IMR-90 (cell line): ENCODE data around the gene TCF4. TPM values are rescaled to one million over a fixed set of nuclear protein-coding genes. Genes with fewer than 3 reads are reported as not detected.

Source experiments
- ATAC-seq: fragments of 200-7000 bp; cut with Tn5 transposase; 2 replicates; pipeline ENCODE4 v1.9.1; 2020; ENCODE audit warnings: low read depth, mild to moderate bottlenecking, moderate library complexity
- BruUV-seq: library from RNA; stranded (reverse); fragments of 400-500 nt; replicated peaks from 2 replicates; lab custom pipeline; 2021; lab: Mats Ljungman, UMichigan
- CTCF ChIA-PET: fragments of 300-600 bp; formaldehyde crosslinking; extraction: SDS; loops from one replicate; lab custom pipeline; 2021; ENCODE audit warnings: antibody characterized with exemption; lab: Yijun Ruan, JAX
- POLR2A ChIA-PET: fragments of 300-600 bp; sonication (Branson Sonifier 250); formaldehyde crosslinking; loops from one replicate; lab custom pipeline; 2022; ENCODE audit warnings: antibody characterized with exemption; ENCODE audit not compliant: unreplicated experiment; lab: Charles Lee
- DNase-seq: peaks from one replicate; pipeline ENCODE4 v3.0.0; 2013
- H2AFZ ChIP-seq: replicated peaks from 2 replicates; pipeline ENCODE3; 2013; ENCODE audit warnings: low read length, mild to moderate bottlenecking; ENCODE audit not compliant: poor library complexity
- H2AK5ac ChIP-seq: 2 replicates; pipeline ENCODE4 v1.6.1; 2013; ENCODE audit warnings: low read depth, low read length, inconsistent platforms
- H2AK9ac ChIP-seq: replicated peaks from 2 replicates; pipeline ENCODE3; 2013; ENCODE audit warnings: mild to moderate bottlenecking, low read depth, low read length, moderate library complexity; ENCODE audit not compliant: poor library complexity
- H2BK120ac ChIP-seq: 2 replicates; pipeline ENCODE4 v1.6.1; 2013; ENCODE audit warnings: low read depth, low read length, inconsistent platforms
- H2BK15ac ChIP-seq: 3 replicates; pipeline ENCODE4 v1.6.1; 2013; ENCODE audit warnings: low read depth, low read length, inconsistent platforms
- H2BK20ac ChIP-seq: 2 replicates; pipeline ENCODE4 v1.6.1; 2013; ENCODE audit warnings: low read depth, mild to moderate bottlenecking, inconsistent platforms, low read length, moderate library complexity
- H2BK5ac ChIP-seq: 2 replicates; pipeline ENCODE4 v1.6.1; 2013; ENCODE audit warnings: mild to moderate bottlenecking, low read depth, low read length, inconsistent platforms; ENCODE audit not compliant: poor library complexity, severe bottlenecking
- H3K14ac ChIP-seq: replicated peaks from 2 replicates; pipeline ENCODE4 v1.6.1; 2013; ENCODE audit warnings: low read depth, low read length, inconsistent platforms
- H3K18ac ChIP-seq: 2 replicates; pipeline ENCODE4 v1.6.1; 2013; ENCODE audit warnings: low read depth, low read length, control low read depth
- H3K23ac ChIP-seq: 2 replicates; pipeline ENCODE4 v1.6.1; 2013; ENCODE audit warnings: low read depth, low read length, inconsistent platforms
- H3K27ac ChIP-seq: 2 replicates; pipeline ENCODE4 v1.5.1; 2013; ENCODE audit warnings: mild to moderate bottlenecking, control low read depth, low read length; ENCODE audit not compliant: insufficient read depth
- H3K27me3 ChIP-seq: 2 replicates; pipeline ENCODE4 v1.6.1; 2013; ENCODE audit warnings: low read length; ENCODE audit not compliant: control insufficient read depth, insufficient read depth
- H3K36me3 ChIP-seq: 2 replicates; pipeline ENCODE4 v1.6.1; 2013; ENCODE audit warnings: low read length, mixed read lengths; ENCODE audit not compliant: control insufficient read depth, insufficient read depth
- H3K4ac ChIP-seq: 2 replicates; pipeline ENCODE4 v1.6.1; 2013; ENCODE audit warnings: low read depth, low read length, inconsistent platforms
- H3K4me1 ChIP-seq: 2 replicates; pipeline ENCODE4 v1.6.1; 2013; ENCODE audit warnings: low read length, mixed read lengths; ENCODE audit not compliant: control insufficient read depth, insufficient read depth
- H3K4me2 ChIP-seq: 2 replicates; pipeline ENCODE4 v1.6.1; 2013; ENCODE audit warnings: low read depth, mild to moderate bottlenecking, control low read depth, low read length, moderate library complexity
- H3K4me3 ChIP-seq: 2 replicates; pipeline ENCODE4 v1.5.1; 2013; ENCODE audit warnings: low read depth, mild to moderate bottlenecking, control low read depth, low read length, moderate library complexity; ENCODE audit not compliant: insufficient read depth
- H3K56ac ChIP-seq: 2 replicates; pipeline ENCODE4 v1.6.1; 2013; ENCODE audit warnings: low read length, inconsistent platforms; ENCODE audit not compliant: insufficient read depth; ENCODE audit errors: extremely low read depth
- H3K79me1 ChIP-seq, 2 experiments: 2 replicates each; pipeline ENCODE4 v1.6.1; 2013; ENCODE audit warnings: low read length in 2 of 2, inconsistent platforms in 1 of 2, low read depth in 1 of 2
- H3K9ac ChIP-seq: 2 replicates; pipeline ENCODE4 v1.6.1; 2013; ENCODE audit warnings: low read depth, low read length, control low read depth
- H3K9me1 ChIP-seq: 2 replicates; pipeline ENCODE4 v1.6.1; 2013; ENCODE audit warnings: low read length, inconsistent platforms; ENCODE audit not compliant: insufficient read depth
- H3K9me3 ChIP-seq: 2 replicates; pipeline ENCODE4 v1.6.1; 2013; ENCODE audit warnings: low read length; ENCODE audit not compliant: control insufficient read depth, insufficient read depth
- H4K20me1 ChIP-seq: 2 replicates; pipeline ENCODE4 v1.6.1; 2013; ENCODE audit warnings: low read length, inconsistent platforms; ENCODE audit not compliant: insufficient read depth
- H4K5ac ChIP-seq: 2 replicates; pipeline ENCODE4 v1.6.1; 2013; ENCODE audit warnings: mild to moderate bottlenecking, low read depth, low read length, control low read depth
- H4K8ac ChIP-seq, 2 experiments: 2 replicates each; pipeline ENCODE4 v1.6.1; 2013; ENCODE audit warnings: low read depth in 2 of 2, low read length in 2 of 2, control low read depth in 1 of 2, inconsistent platforms in 1 of 2
- H4K91ac ChIP-seq: 2 replicates; pipeline ENCODE4 v1.6.1; 2013; ENCODE audit warnings: low read depth, low read length, inconsistent platforms; ENCODE audit not compliant: insufficient read depth
- CTCF ChIP-seq: conservative IDR thresholded peaks from 2 replicates; pipeline ENCODE4 v1.5.1; 2012; ENCODE audit warnings: mild to moderate bottlenecking, low read depth, low read length, improper control_type of control experiment
- FOS ChIP-seq: fragments of 150-350 bp; IDR thresholded peaks from 2 replicates; pipeline ENCODE4 v1.6.1; 2016; ENCODE audit warnings: low read depth, low read length
- WGBS, 2 experiments: methylation state at CpG; one replicate each; pipeline versions ENCODE4 v1.1.5 to v1.1.7; 2013; ENCODE audit warnings: missing lambda C conversion rate in 2 of 2; ENCODE audit not compliant: insufficient read length in 1 of 2; ENCODE audit errors: extremely low coverage in 2 of 2; 5-methylcytosine and 5-hydroxymethylcytosine counted together
- dilution Hi-C: fragments of 300-500 bp; cut with HindIII; formaldehyde crosslinking; loops from one replicate; pipeline ENCODE4 v1.14.3; 2018; ENCODE audit warnings: low sequenced_read_pairs; ENCODE audit not compliant: unreplicated experiment
- in situ Hi-C: fragments of 300-500 bp; cut with MboI; formaldehyde crosslinking; loops from 3 replicates; pipeline ENCODE4 v1.14.3; 2019; ENCODE audit warnings: low sequenced_read_pairs, inconsistent platforms, mixed read lengths
- intact Hi-C: fragments of 100-400 bp; cut with micrococcal nuclease; formaldehyde crosslinking; loops from 2 replicates; pipeline ENCODE4 v1.10.0; 2022
- polyA plus RNA-seq, 3 experiments: library from polyadenylated mRNA; depleted of rRNA; stranded (reverse); fragments of >200 nt; gene quantifications; 2 replicates each; pipeline ENCODE4 v1.2.3, GENCODE V29; 2012; ENCODE audit warnings: low replicate concordance in 1 of 3
- total RNA-seq: library from RNA; depleted of rRNA; stranded (reverse); fragments of >200 nt; gene quantifications from 2 replicates; pipeline ENCODE4 v1.2.3, GENCODE V29; 2012

The TCF4 gene
- total and polyA plus RNA-seq, 2 of the 4 experiments (the other 2 are of a cell fraction), result 30.0 to 87.1 TPM

DNA sequence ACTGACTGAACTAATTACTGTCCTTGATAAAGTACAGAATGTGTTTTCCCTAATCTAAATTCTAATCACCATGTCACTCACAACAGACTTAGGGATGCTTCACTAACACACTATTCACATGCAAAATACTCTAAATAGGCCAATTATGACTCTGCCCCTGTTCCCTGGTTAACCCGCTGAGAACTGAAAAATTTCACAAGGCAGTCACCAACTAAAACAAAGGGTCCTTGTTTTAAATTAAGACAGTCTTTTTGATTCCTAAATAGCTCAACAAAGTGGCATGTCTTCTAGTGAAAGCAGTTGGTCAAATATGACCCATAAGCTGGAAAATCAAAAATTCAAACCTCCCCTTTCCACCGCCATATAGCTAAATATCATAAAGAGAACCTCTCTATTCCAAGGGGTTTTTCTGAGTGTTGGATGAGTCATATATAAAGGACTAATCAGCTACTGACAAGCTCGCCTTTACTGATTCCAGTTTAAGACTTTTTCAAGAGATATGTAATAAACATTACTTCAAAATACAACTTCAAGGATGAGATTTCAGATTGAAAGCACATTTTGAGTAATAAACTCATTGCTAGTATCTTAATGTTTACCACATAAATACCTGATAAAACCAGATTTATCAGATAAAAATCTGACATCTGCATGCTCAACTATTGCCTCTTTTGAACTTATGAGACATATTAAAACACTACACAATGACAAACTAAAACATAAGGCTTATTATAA lies 235.8 kb downstream of the TCF4 start:
- Histone ChIP-seq H3K4me2 (no peak overlapping the region), H2BK120ac (no peak overlapping the region), H4K91ac (no peak overlapping the region), H3K36me3 (peaks cover 4% of the 10 kb centered on the region), H2AFZ (no peak overlapping the region), H3K4ac (no peak overlapping the region), H3K9ac (no peak overlapping the region), H4K20me1 (peaks cover 7% of the 10 kb centered on the region; the same call in 1 of the 2 replicates), H3K4me3 (no peak overlapping the region), H2BK20ac (no peak overlapping the region), H3K23ac (no peak overlapping the region), H3K9me3 (no peaks in the 10 kb centered on the region), H3K27ac (no peak overlapping the region), H2BK15ac (no peak overlapping the region), H2AK5ac (no peak overlapping the region), H3K14ac (no peak overlapping the region), H2BK5ac (no peak overlapping the region), H3K9me1 (peaks cover 11% of the 10 kb centered on the region), H3K18ac (no peak overlapping the region), H4K5ac (no peak overlapping the region), H3K27me3 (no peaks in the 10 kb centered on the region), H2AK9ac (no peak overlapping the region), H3K4me1 (peaks cover 8% of the 10 kb centered on the region), H3K79me1 (peaks cover 30 to 60% of the 10 kb centered on the region in 2 experiments; a peak in 3 of 4 replicates), H3K56ac (no peak overlapping the region), H4K8ac (no peak overlapping the region)
- ATAC-seq (no peak), DNase-seq (peak; percentile 16)
- no TSS peak for BruUV-seq
- intact Hi-C loops (no loop called here), dilution Hi-C loops (no loop called here), in situ Hi-C loops (no loop called here)
- ChIA-PET POLR2A (no interaction called here), CTCF (no interaction called here)
- TF ChIP-seq FOS, result peak; percentile 37; the same call in 1 of the 2 replicates
- TF ChIP-seq CTCF, result no peak
- WGBS, 2 experiments, result no CpG with 5 or more reads among the region's 3 CpGs
